Upper lobe of right lung (tissue), 1 donor: ENCODE results near the gene NAP1L1. TPM values are rescaled to one million over a fixed set of nuclear protein-coding genes. Genes with fewer than 3 reads are reported as not detected.

ENCODE experiments used
- ATAC-seq: fragments of 200-7000 bp; cut with Tn5 transposase; one replicate; pipeline ENCODE4 v1.9.1; 2020; ENCODE audit warnings: mild to moderate bottlenecking, moderate library complexity
- DNase-seq: peaks from one replicate; pipeline ENCODE4 v3.0.0-alpha.2; 2020
- H3K27ac ChIP-seq: fragments of 200-600 bp; one replicate; pipeline ENCODE4 v1.8.0; 2022
- H3K27me3 ChIP-seq: fragments of 200-600 bp; one replicate; pipeline ENCODE4 v1.8.0; 2022; ENCODE audit warnings: mild to moderate bottlenecking
- H3K36me3 ChIP-seq: fragments of 200-600 bp; one replicate; pipeline ENCODE4 v1.8.0; 2022
- H3K4me1 ChIP-seq: fragments of 200-600 bp; one replicate; pipeline ENCODE4 v1.8.0; 2022
- H3K4me3 ChIP-seq: fragments of 200-600 bp; one replicate; pipeline ENCODE4 v1.8.0; 2022; ENCODE audit warnings: mild to moderate bottlenecking
- H3K9me3 ChIP-seq: fragments of 200-600 bp; one replicate; pipeline ENCODE4 v1.8.0; 2022
- CTCF ChIP-seq: fragments of 200-600 bp; IDR thresholded peaks from one replicate; pipeline ENCODE4 v1.8.0; 2022; ENCODE audit warnings: antibody characterized with exemption
- intact Hi-C: fragments of 100-400 bp; cut with DNase I; formaldehyde crosslinking; loops from one replicate; pipeline ENCODE4 v1.11.0; 2022
- total RNA-seq: library from RNA; stranded (reverse); fragmentation: NEBNext Ultra II Directional; extraction: Animal tissue kit (Norgen Biotek cat#: 25700); gene quantifications from one replicate; pipeline ENCODE4 v1.2.1, GENCODE V29; 2021
- donor health status: DM: no; HTN: yes; CAD: no; lungs with severe emphysema.

NAP1L1 gene
- total RNA-seq, 1 donor from 2014 or later: 500 TPM

GRCh38 chr12:76064904-76065303 lies 19.6 kb downstream of the NAP1L1 start:
- H3K9me3 ChIP-seq: peaks cover 12% of the 10 kb centered on the region
- DNase-seq (no peak), ATAC-seq (no peak)
- intact Hi-C loops: no loop called here
- H3K4me1 ChIP-seq: no peaks in the 10 kb centered on the region
- no peak for TF ChIP-seq CTCF
- H3K27me3 ChIP-seq: no peaks in the 10 kb centered on the region
- H3K4me3 ChIP-seq: no peak overlapping the region
- H3K27ac ChIP-seq: no peak overlapping the region
- peaks cover 67% of the 10 kb centered on the region for H3K36me3 ChIP-seq

- DNase-seq: no peak
- Histone ChIP-seq H3K27ac (no peak overlapping the region), H3K27me3 (no peaks in the 10 kb centered on the region), H3K9me3 (peaks cover 7% of the 10 kb centered on the region), H3K36me3 (peaks cover 82% of the 10 kb centered on the region), H3K4me3 (no peak overlapping the region), H3K4me1 (no peaks in the 10 kb centered on the region)
- TF ChIP-seq CTCF: no peak
- intact Hi-C loops: no loop called here
- no peak for ATAC-seq
Measured at GRCh38 chr12:76060111-76060510, 24.4 kb downstream of the NAP1L1 start.

GRCh38 chr12:76057326-76057725 lies 27.2 kb downstream of the NAP1L1 start:
- ATAC-seq (no peak), DNase-seq (no peak)
- Histone ChIP-seq H3K36me3 (peaks cover 97% of the 10 kb centered on the region), H3K27me3 (no peaks in the 10 kb centered on the region), H3K4me3 (no peak overlapping the region), H3K4me1 (no peaks in the 10 kb centered on the region), H3K27ac (no peak overlapping the region), H3K9me3 (no peaks in the 10 kb centered on the region)
- TF ChIP-seq CTCF: no peak
- intact Hi-C loops: no loop called here

- TF ChIP-seq CTCF: no peak
- no peaks in the 10 kb centered on the region for H3K4me1 ChIP-seq
- no peaks in the 10 kb centered on the region for H3K9me3 ChIP-seq
- H3K27me3 ChIP-seq: no peaks in the 10 kb centered on the region
- no peak overlapping the region for H3K4me3 ChIP-seq
- no peak overlapping the region for H3K27ac ChIP-seq
- DNase-seq: no peak
- intact Hi-C loops: no loop called here
- H3K36me3 ChIP-seq: peaks cover 98% of the 10 kb centered on the region
- no peak for ATAC-seq
Measured at GRCh38 chr12:76055393-76055792, 29.1 kb downstream of the NAP1L1 start.

- no peak for TF ChIP-seq CTCF
- intact Hi-C loops: no loop called here
Measured at GRCh38 chr12:76049575-76050251, 34.8 kb downstream of the NAP1L1 start.

GRCh38 chr12:76047742-76048141 lies 36.7 kb downstream of the NAP1L1 start:
- H3K4me3 ChIP-seq: no peak overlapping the region
- H3K36me3 ChIP-seq: peaks cover 76% of the 10 kb centered on the region
- DNase-seq: no peak
- no peaks in the 10 kb centered on the region for H3K9me3 ChIP-seq
- no peak for ATAC-seq
- no peak overlapping the region for H3K27ac ChIP-seq
- intact Hi-C loops: no loop called here
- TF ChIP-seq CTCF: no peak
- no peaks in the 10 kb centered on the region for H3K4me1 ChIP-seq
- H3K27me3 ChIP-seq: no peaks in the 10 kb centered on the region

More at GRCh38 chr12:76049575-76050251, 34.8 kb downstream of the NAP1L1 start:
- no peaks in the 10 kb centered on the region for H3K27me3 ChIP-seq
- H3K4me3 ChIP-seq: no peak overlapping the region
- no peaks in the 10 kb centered on the region for H3K4me1 ChIP-seq
- no peak for ATAC-seq
- no peak for DNase-seq
- no peaks in the 10 kb centered on the region for H3K9me3 ChIP-seq
- H3K27ac ChIP-seq: no peak overlapping the region
- H3K36me3 ChIP-seq: peaks cover 76% of the 10 kb centered on the region
